Limb (tissue), 2 donors: ENCODE data around the gene FAM210B.
"Not testable (repeated sequence)": the region's sequence is repeated elsewhere in the genome, so short reads cannot be mapped to it uniquely, and the experiment has no call there.

Source experiments
- DNase-seq, 2 donors: peaks; one replicate each; pipeline ENCODE4 v3.0.0-alpha.2; 2016; ENCODE audit errors: extremely low spot score in 2 of 2

FAM210B gene, protein sequence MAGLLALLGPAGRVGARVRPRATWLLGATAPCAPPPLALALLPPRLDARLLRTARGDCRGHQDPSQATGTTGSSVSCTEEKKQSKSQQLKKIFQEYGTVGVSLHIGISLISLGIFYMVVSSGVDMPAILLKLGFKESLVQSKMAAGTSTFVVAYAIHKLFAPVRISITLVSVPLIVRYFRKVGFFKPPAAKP

DNA sequence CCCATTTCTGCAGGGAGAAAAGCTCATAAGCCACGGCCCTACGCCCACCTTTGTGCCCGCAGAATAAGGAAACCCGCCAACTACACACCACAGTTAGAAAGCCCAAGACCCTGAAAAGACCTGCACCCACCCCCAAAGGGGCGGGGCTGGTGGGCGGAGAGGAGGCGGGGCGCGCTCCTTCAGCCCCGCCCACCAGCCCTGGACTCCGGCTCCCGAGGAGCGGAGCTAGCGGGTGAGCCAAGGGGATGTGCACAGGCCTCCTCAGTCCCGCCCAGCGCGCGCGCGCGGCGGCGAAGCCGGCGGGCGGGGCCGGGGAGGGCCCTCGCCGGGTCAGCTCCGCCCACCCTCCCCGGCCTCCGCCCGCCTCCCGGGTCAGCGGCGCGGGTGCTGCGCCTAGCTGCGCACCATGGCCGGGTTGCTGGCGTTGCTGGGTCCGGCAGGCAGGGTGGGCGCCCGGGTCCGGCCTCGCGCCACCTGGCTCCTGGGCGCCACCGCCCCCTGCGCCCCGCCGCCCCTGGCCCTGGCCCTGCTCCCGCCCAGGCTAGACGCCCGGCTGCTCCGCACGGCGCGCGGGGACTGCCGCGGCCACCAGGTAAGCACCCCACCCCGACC lies at the start of gene FAM210B:
Gene FAM210B, plus strand, starts transcription at position 375 of the 612 bp plus-strand sequence. Its CDS starts 32 bp downstream, at position 407.
- peak; percentile 89 to 91 for DNase-seq

DNA sequence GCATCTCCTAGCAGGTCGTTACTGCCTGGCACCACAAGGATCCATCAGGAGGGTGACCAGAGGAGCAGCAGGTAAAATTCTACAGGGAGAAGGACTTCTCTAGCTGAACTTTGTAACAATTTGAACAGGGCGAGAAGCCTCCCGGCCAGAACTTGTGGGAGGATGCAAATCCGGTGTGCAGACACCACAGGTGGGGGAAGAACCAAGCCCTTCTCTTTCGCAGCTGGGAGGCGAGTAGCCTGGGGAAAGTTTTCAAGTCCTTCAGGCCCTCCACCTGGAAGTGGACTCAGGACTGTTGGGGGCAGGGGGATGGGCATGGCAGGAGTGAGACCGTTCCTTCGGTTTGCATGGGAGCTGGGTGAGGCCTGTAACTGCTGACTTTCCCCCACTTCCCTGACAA lies 42.7 kb upstream of the FAM210B start:
- no peak for DNase-seq

DNA sequence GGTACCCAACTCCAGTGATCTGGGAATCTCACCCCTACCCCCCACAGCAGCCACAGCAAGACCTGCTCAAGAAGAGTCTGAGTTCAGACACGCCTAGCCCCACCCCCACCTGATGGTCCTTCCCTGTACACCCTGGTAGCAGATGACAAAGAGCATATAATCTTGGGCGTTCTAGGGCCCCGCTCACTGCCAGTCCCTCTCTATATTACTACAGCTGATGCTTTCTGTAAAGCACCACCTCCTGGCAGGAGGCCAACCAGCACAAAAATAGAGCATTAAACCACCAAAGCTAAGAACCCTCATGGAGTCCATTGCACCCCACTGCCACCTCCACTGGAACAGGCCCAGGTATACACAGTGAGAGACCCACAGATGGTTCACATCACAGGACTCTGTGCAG lies 42.3 kb upstream of the FAM210B start:
- no peak for DNase-seq

DNA sequence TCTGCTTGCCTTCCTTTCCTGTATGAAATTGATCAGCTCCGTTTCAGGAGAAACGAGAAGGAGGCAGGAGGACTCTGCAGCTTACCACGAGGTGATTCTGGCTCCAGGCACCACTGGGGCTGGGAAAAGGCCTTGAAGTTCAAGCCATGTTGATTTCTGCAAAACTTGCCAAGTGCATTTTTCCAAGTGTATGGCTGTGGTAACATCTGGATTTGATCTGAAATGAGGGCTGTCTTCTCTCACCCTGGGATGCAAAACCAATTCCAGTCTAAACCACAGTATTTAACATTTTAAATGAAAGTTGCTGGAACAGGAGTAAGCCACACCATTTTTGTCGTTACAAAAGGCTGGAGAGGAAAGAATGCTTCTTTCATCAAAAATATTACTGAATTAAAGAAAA lies 36.1 kb upstream of the FAM210B start:
- peak in 1 of 2 donors; percentile 28 for DNase-seq

DNA sequence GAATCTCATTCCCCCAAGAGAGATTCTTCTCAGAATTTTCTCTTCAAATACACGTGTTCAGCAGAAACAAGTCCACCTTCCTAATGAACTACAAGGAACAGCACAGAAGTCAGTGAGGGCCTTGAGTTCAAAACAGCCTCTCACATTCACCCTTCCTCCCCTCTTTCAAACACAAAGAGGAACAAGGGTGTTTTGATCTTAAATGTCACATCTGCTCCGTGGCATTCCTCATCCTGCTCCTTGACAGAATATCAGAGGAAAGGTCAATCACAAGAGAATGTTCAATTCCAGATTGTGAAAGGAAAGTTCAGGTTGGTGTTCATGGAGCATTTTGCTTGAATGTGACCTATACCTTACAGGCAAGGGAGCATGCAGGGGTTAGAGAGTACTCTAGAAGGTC lies 35.6 kb upstream of the FAM210B start:
- no peak for DNase-seq

DNA sequence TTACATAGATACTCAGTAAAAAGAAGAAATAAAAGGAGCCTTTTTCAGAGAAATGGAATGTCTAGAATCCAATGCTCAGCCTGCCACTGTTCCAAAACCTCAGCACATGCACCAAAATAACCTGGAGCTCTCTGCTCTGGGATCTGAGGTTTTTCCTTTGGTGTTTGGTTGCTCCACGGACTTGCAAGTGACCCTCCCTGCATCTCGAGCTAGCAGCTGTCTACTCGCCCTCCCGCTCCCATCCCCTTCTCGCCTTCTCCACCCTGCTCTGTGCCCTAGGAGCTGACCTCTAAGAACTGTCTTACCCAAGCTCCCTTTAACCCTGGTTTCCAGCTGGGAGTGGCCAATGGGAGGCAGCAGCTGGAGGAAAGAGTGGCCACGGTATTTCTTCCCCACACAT lies 35.1 kb upstream of the FAM210B start:
- DNase-seq = no peak

DNA sequence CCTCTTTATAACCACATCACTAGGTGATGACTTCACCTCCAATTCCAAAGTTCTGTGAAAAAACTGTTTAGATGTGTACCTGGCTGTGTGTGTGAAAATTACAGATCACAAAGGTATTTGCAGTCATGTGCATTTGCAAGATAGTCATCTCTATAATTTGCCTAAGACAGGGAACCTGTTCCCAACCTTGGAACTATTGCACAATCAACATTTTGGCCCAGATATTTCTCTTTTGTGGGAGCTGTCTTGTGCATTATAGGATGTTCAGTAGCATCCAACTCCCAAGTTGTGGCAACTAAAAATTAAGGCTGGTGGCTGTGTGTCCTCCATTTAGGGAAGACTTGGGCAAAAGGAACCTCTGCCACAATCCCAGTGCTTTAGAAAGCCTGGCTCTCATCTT lies 34.0 kb upstream of the FAM210B start:
- no peak for DNase-seq

DNA sequence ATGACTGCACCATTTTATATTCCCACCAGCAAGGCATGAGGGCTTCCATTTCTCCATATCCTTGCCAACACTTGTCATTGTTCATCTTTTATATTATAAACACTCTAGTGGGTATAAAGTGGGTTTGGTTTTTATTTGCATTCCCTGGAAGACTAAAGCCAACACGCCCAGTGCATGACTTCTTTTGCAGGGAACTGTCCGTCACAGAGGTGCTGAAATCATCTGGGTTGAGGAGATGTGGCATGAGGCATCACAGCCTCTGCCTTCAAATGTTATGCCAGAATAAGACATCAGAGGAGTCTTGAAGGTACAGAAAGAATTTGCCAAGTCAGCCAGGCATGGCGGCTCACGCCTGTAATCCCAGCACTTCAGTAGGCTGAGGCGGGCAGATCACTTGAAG lies 29.9 kb upstream of the FAM210B start:
- peak; percentile 30 to 61 for DNase-seq

DNA sequence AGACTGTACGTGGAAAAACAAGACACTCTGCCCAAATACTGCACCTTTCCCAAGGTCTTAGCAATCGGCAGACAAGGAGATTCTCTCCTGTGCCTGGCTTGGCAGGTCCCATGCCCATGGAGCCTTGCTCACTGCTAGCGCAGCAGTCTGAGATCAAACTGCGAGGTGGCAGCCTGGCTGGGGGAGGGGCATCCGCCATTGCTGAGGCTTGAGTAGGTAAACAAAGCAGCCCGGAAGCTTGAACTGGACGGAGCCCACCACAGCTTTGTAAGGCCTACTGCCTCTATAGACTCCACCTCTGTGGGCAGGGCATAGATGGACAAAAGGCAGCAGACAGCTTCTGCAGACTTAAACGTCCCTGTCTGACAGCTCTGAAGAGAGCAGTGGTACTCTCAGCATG lies 22.1 kb upstream of the FAM210B start:
- not testable (repeated sequence) for DNase-seq

DNA sequence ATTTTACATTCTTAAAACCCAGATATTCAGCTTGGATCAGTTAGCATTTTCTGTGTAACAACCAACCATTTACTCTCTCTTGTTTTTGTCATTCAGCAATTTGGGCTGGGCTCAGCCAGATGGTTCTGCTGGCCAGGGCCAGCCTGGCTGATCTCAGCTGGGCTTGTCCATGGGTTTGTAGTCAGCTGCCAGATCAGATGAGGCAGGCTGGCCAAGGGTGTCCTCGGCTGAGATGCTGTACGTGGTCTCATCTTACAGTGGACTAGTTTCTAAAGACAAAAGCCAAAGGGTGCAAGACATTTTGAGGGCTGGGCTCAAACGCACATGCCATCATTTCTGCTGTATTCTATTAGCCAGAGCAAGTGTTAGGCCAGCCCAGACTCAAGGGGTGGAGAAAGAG lies 16.0 kb upstream of the FAM210B start:
- no peak for DNase-seq

DNA sequence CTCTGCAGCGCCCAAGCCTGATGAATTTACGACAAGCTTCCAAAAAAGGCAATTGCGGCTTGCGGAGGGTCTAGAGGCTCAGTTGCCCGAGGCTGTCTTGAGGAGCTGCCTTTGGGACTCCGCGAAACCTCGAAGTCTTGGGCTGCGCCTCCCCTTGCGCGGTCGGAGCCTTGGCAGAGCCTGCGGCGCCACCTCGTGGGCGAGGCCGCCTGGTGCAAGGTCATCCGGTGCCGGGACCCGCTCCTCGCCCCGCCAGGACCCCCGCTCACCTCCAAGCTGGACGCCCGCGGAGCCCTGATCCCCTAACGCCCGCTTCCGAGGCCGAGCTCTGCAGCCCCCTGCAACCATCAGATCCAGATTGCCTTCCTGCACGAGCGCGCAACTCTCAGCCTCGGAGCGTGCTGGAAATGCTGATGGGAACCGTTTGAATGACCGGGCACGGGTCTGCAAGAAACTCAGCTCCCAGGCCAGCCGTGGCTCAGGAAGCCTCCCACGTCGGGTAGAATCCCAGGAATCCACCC lies 14.9 kb upstream of the FAM210B start:
- DNase-seq = peak in 1 of 2 donors; percentile 80

DNA sequence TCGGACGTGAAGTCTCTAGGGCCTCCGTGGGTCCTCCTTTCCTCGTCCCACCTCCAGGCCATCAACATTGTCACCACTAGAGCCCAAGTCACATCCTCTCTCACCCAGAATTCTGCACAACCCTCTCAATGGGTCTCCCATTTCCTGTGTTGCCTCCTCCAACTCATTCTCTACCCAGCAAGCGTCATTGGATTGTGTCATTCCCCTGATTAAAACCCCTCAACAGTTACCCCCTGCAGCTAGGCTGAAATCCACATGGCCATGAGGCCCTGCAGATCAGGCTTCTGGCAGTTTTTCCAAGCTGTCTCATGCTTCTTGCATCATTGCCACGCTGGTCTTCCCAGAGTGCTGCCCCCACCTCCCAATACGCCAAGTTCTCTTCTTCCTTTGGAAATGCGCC lies 12.9 kb upstream of the FAM210B start:
- DNase-seq = no peak

DNA sequence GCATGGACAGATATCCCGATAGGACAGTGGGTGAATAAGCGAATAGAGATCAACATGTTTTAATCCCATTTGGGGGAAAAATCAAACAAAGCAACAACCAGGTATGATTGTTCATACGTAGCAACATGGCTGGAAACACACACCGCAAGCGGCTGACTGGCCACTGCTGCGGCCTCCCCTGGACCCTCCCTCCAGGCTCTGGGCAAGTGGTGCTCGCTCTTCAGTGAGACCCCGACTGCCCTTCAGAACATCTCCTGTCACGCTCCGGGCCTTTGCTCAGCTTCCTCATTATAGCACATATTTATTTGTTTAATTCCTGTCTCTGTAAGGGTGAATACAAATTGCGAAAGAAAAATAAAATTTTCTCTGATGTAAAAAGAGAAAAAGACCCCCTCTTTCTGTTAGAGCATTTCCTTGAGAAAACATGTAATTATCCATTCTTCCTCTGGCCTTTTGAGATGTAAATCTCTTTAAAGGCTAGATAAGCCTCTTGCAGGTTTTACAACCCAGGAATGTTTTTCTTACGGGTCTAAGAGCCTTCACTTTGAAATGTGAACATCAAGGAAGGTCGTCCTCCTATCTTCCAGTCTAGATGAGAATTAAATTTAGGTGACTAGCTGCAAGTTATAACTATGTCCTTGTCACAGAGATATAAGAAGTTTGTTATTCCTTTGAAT lies 11.0 kb upstream of the FAM210B start:
- DNase-seq = no peak

DNA sequence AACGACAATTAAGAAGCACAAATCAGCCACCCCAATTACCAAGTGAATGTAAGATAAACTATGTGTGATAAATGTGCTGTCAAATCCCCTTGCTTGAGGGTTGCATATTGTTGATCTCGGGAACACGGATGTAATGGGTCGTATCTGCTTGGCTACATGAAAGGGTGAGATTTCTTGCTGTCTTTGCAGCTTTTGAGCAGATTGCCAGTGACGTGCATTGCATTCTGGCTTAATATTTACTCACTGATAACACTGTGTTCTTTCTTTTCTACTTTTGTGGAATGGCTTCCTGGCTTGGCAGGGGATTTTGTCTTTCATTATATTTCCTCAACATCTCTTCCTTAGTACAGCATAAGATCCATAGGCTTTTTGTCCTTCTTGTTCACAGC lies 10.5 kb upstream of the FAM210B start:
- no peak for DNase-seq

DNA sequence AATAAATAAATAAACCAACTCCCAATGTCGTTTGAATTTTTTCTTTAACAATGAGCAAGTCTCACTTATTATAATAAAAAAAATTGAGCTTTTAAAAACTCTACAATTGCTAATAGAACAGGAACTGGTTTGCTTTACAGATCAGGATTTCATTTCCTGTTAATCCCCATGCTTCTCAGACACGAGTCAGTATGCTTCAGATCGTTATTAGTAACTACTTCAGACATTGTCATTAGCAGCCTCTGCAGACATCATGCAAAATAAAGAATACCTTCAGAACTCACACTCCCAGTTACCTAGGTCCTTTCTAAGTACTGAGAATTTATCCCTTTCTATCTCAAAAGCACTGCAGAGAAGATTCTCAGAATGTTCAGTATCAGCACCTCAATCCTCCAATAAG lies 10.0 kb upstream of the FAM210B start:
- no peak for DNase-seq

DNA sequence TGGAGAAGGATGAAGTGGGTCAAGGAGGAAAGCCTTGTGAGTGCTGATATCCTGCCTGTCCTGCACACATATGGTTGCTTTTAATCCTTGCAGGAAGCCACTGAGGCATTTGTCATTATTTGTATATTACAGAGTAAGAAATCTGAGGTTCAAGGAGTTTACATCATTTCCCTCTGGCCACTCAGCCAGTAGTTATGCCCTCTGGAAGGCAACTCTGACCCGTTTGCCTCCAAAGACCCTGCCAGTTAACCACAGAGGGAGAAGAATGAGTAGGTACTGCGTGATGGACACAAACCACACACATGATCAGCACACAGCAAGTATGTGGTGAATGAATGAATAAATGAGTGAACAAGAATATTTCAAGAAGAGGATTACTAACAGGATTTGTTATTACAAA lies 7.9 kb upstream of the FAM210B start:
- DNase-seq = no peak

DNA sequence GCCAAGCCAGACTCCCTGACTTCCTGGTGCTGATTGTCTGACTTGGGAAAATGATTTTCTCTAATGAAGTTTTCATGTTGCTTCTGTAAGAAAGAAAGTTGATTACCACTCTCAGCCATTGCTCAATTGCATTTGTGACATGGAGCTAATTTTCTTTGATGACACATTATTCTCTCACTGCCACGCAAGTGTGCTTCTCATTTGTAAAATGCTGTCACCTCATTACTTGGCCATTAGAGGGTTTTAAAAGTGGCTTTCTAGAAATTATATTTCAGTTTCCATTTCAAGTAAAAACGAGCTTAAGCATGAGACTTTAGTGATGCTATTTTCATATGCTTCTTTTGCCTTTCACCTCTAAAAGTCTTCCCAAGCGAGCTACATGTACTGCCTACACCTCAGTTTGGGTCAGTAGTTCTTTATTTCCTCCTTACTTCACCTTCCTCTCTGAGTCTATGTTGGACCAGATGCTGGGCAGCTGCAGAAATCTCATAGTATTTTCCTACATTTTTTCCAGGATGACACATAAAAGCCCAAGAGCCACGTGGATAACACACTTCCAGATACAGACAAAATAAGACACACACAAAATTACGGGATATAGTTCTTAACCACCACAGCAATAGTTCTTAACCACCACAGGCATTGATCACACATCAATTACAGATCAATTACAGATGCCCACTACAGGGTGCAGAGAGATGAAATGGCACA lies 6.3 kb upstream of the FAM210B start:
- no peak for DNase-seq

DNA sequence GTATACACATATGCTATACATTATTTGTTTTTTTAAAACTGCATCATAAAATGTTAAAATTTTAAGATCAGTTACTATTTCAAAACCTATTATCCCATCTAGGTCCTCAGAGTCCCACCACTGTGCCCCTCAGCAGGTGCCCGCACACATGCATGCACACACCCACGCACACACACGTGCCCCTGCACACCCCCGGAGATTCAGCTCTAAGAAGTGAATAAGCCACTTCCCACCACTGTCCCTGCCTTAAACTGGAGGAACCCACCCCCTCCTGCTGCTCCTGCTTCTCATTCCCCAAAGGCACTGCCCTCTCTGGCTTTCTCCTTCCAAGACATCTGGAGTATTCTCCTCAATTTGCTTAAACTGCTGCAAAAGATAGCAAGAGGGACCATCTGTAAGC lies 5.4 kb upstream of the FAM210B start:
- no peak for DNase-seq

DNA sequence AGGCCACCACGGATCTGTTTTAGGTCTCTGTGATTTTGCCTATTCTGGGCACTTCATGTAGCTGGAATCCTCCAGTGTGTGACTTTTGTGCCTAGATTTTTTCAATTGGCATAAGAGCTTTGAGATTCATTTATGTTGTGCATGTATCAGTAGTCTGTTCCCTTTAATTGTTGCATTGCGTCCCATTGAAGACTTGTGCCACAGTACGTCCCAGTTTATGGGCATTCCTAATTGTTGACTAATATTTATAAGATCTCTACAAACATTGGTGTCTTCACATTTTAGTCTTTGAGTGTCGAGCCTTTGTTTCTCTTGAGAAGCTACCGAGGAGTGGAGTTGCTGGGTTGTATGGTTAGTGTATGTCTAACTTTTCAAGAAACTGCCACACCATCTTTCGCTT lies 704 bp upstream of the FAM210B start:
- no peak for DNase-seq

DNA sequence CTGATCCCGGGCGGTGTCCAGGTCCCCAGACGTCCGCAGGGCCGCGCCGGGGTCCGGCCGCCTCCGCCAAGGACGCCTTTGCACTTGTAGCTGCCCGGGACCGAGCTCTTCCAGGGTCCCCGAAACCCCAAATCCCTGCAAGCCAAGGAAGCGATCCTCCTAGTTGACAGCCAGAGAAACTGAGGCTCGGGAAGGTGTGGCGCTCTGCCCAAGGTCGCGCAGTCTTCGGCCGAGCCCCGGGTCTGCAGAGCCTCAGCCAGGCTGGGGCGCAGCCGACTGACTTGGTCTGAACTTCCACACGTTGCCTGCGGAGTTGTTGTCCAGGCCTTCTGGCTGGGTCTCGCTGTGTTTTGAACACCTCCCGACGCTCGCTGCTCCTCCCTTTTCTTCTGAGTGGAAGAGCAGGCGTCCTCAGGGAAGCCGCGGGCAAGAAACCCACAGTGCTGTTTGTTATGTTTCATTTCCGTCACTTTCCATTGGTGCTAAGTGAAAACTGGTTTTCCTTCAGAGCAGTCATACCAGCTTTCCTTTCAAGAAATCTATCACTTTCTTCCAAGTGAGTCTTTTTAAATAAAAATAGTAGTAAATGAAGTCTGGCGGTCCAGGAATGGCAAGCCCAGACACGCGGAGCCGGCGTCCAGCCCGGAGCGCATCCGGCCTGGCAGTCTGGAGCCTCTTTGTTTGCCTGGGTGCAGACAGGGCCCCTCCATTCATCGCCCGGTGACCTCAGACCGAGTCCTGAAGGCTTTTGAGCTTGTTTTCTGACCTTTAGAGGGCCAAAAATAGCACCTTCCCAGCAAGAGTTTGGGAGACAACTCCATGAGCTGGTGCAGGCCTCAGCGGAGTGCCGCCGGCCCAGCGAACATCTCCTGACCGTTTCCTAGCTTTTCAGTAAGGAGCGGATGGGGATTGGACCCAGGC lies 698 bp downstream of the FAM210B start:
- DNase-seq = peak; percentile 51 to 63
